ENCODE measurements around the gene NTM.

Gene NTM

GRCh38 chr11:131840545-131840944 is 470.1 kb downstream of the NTM start:
- no peaks in the 10 kb centered on the region for H3F3A ChIP-seq (ENCODE audit: control insufficient read depth, insufficient read depth)
- peaks cover 17% of the 10 kb centered on the region for H3K4me1 ChIP-seq (ENCODE audit: control insufficient read depth, low read length)
- peak overlapping the region; percentile 45 for H3K4me2 ChIP-seq (ENCODE audit: low read length)
- H3K9me3 ChIP-seq (ENCODE audit: control insufficient read depth, insufficient read depth, low read length): no peaks in the 10 kb centered on the region; the same call in 1 of the 2 replicates
- H3K27ac ChIP-seq (ENCODE audit: low read depth, low read length): no peak overlapping the region
- no peaks in the 10 kb centered on the region for H3K79me2 ChIP-seq (ENCODE audit: control insufficient read depth, low read length)
- no peaks in the 10 kb centered on the region for H4K20me1 ChIP-seq (ENCODE audit: control insufficient read depth, insufficient read depth, low read depth, low read length)
- no peaks in the 10 kb centered on the region for H3K27me3 ChIP-seq (ENCODE audit: control insufficient read depth, low read length)
- no peak for TF ChIP-seq EZH2phosphoT487 (IDR thresholded peaks at IDR 0.05; ENCODE audit: borderline replicate concordance, low read length)
- TF ChIP-seq CTCF (IDR thresholded peaks at IDR 0.05; ENCODE audit: low read depth, low read length, poor library complexity, severe bottlenecking): no peak
- no peaks in the 10 kb centered on the region for H3K36me3 ChIP-seq (ENCODE audit: control insufficient read depth, low read length)
- H3K4me3 ChIP-seq (ENCODE audit: low read length): no peak overlapping the region
- H3K9me2 ChIP-seq (replicated peaks; ENCODE audit: control insufficient read depth, low read length): no peaks in the 10 kb centered on the region

- TF ChIP-seq EZH2phosphoT487 (IDR thresholded peaks at IDR 0.05; ENCODE audit: borderline replicate concordance, low read length) (no peak), CTCF (IDR thresholded peaks at IDR 0.05; ENCODE audit: low read depth, low read length, poor library complexity, severe bottlenecking) (no peak)
- Histone ChIP-seq H3K4me1 (ENCODE audit: control insufficient read depth, low read length) (peaks cover 17% of the 10 kb centered on the region), H3K79me2 (ENCODE audit: control insufficient read depth, low read length) (no peaks in the 10 kb centered on the region), H4K20me1 (ENCODE audit: control insufficient read depth, insufficient read depth, low read depth, low read length) (no peaks in the 10 kb centered on the region), H3K27me3 (ENCODE audit: control insufficient read depth, low read length) (no peaks in the 10 kb centered on the region), H3K27ac (ENCODE audit: low read depth, low read length) (no peak overlapping the region), H3K4me2 (ENCODE audit: low read length) (peak overlapping the region; percentile 45; the same call in 1 of the 2 replicates), H3K9me3 (ENCODE audit: control insufficient read depth, insufficient read depth, low read length) (no peaks in the 10 kb centered on the region), H3F3A (ENCODE audit: control insufficient read depth, insufficient read depth) (no peaks in the 10 kb centered on the region), H3K36me3 (ENCODE audit: control insufficient read depth, low read length) (no peaks in the 10 kb centered on the region), H3K4me3 (ENCODE audit: low read length) (no peak overlapping the region), H3K9me2 (replicated peaks; ENCODE audit: control insufficient read depth, low read length) (no peaks in the 10 kb centered on the region)
Measured at GRCh38 chr11:131841028-131841427, 470.6 kb downstream of the NTM start.

- no peak overlapping the region for H3K27ac ChIP-seq (ENCODE audit: low read depth, low read length)
- no peak for TF ChIP-seq CTCF (IDR thresholded peaks at IDR 0.05; ENCODE audit: low read depth, low read length, poor library complexity, severe bottlenecking)
- TF ChIP-seq EZH2phosphoT487 (IDR thresholded peaks at IDR 0.05; ENCODE audit: borderline replicate concordance, low read length): no peak
- no peaks in the 10 kb centered on the region for H3K36me3 ChIP-seq (ENCODE audit: control insufficient read depth, low read length)
- no peaks in the 10 kb centered on the region for H4K20me1 ChIP-seq (ENCODE audit: control insufficient read depth, insufficient read depth, low read depth, low read length)
- H3K79me2 ChIP-seq (ENCODE audit: control insufficient read depth, low read length): no peaks in the 10 kb centered on the region
- H3K9me2 ChIP-seq (replicated peaks; ENCODE audit: control insufficient read depth, low read length): no peaks in the 10 kb centered on the region
- H3K4me2 ChIP-seq (ENCODE audit: low read length): no peak overlapping the region
- H3K4me3 ChIP-seq (ENCODE audit: low read length): no peak overlapping the region
- H3K9me3 ChIP-seq (ENCODE audit: control insufficient read depth, insufficient read depth, low read length): no peaks in the 10 kb centered on the region
- H3K4me1 ChIP-seq (ENCODE audit: control insufficient read depth, low read length): peaks cover 17% of the 10 kb centered on the region
- H3K27me3 ChIP-seq (ENCODE audit: control insufficient read depth, low read length): no peaks in the 10 kb centered on the region
- H3F3A ChIP-seq (ENCODE audit: control insufficient read depth, insufficient read depth): no peaks in the 10 kb centered on the region
Measured at GRCh38 chr11:131841925-131842635, 471.7 kb downstream of the NTM start.
